ENCODE data around the gene ZNF594.

- TF ChIP-seq CTCF (IDR thresholded peaks at IDR 0.05) (no peak), POLR2A (IDR thresholded peaks at IDR 0.05) (no peak), POLR2AphosphoS5 (IDR thresholded peaks at IDR 0.05) (no peak)
Observed at GRCh38 chr17:5238333-5238732, 46.7 kb upstream of the ZNF594 start.

Measured in breast epithelium (tissue), 3 donors.